Loucy (cell line): Measurements from ENCODE around the gene OGDH.

ENCODE experiments used
- H2AFZ ChIP-seq: fragments of 200-600 bp; sonication (generic); 2 replicates; pipeline ENCODE4 v1.6.0; 2016; ENCODE audit warnings: antibody characterized with exemption, mild to moderate bottlenecking, low read length, moderate library complexity
- H3F3A ChIP-seq: fragments of 200-600 bp; 2 replicates; pipeline ENCODE4 v1.6.0; 2016; ENCODE audit warnings: antibody characterized with exemption, low read depth, mild to moderate bottlenecking
- H3K27me3 ChIP-seq: fragments of 200-600 bp; sonication (generic); 2 replicates; pipeline ENCODE4 v1.6.1; 2014; ENCODE audit warnings: low read length, mild to moderate bottlenecking; ENCODE audit not compliant: insufficient read depth, poor library complexity, severe bottlenecking
- H3K36me3 ChIP-seq: fragments of 200-600 bp; sonication (generic); 2 replicates; pipeline ENCODE4 v1.6.1; 2016; ENCODE audit warnings: low read length; ENCODE audit not compliant: insufficient read depth
- H3K4me1 ChIP-seq: fragments of 200-600 bp; sonication (generic); 2 replicates; pipeline ENCODE4 v1.5.1; 2014; ENCODE audit warnings: low read length, mild to moderate bottlenecking; ENCODE audit not compliant: insufficient read depth, poor library complexity, severe bottlenecking
- H3K4me2 ChIP-seq: fragments of 200-600 bp; sonication (generic); 2 replicates; pipeline ENCODE4 v1.6.0; 2014; ENCODE audit warnings: antibody characterized with exemption, low read length, low read depth, mild to moderate bottlenecking; ENCODE audit not compliant: poor library complexity, severe bottlenecking
- H3K4me3 ChIP-seq: fragments of 200-600 bp; sonication (generic); 2 replicates; pipeline ENCODE4 v1.5.1; 2014; ENCODE audit warnings: low read length, mild to moderate bottlenecking, mixed read lengths; ENCODE audit not compliant: poor library complexity, severe bottlenecking
- H3K79me2 ChIP-seq: fragments of 200-600 bp; sonication (generic); 2 replicates; pipeline ENCODE4 v1.6.1; 2014; ENCODE audit warnings: low read length; ENCODE audit not compliant: insufficient read depth
- H3K9ac ChIP-seq: fragments of 200-600 bp; sonication (generic); 2 replicates; pipeline ENCODE4 v1.6.0; 2014; ENCODE audit warnings: mild to moderate bottlenecking, low read depth, low read length, moderate library complexity; ENCODE audit not compliant: poor library complexity, severe bottlenecking
- H3K9me2 ChIP-seq: fragments of 200-600 bp; sonication (generic); replicated peaks from 2 replicates; pipeline ENCODE4 v1.6.1; 2016; ENCODE audit warnings: low read depth, low read length, mixed read lengths
- H3K9me3 ChIP-seq: fragments of 200-600 bp; sonication (generic); 2 replicates; pipeline ENCODE4 v1.6.1; 2014; ENCODE audit warnings: mild to moderate bottlenecking, antibody characterized with exemption, low read length, low read depth; ENCODE audit not compliant: insufficient read depth
- H4K20me1 ChIP-seq: fragments of 200-600 bp; sonication (generic); 2 replicates; pipeline ENCODE4 v1.6.0; 2014; ENCODE audit warnings: antibody characterized with exemption, low read length, mild to moderate bottlenecking; ENCODE audit not compliant: insufficient read depth, poor library complexity, severe bottlenecking
- EZH2phosphoT487 ChIP-seq: fragments of 200-600 bp; IDR thresholded peaks from 2 replicates; pipeline ENCODE4 v1.6.1; 2018; ENCODE audit warnings: antibody characterized with exemption, mild to moderate bottlenecking, moderate library complexity, borderline replicate concordance
- TF ChIP-seq, protein P1 (sequence below): fragments of 200-600 bp; sonication (generic); conservative IDR thresholded peaks from 2 replicates; pipeline ENCODE4 v1.5.1; 2014; ENCODE audit warnings: mild to moderate bottlenecking, antibody characterized with exemption, low read length

The OGDH gene

GRCh38 chr7:44647981-44648714 lies 41.7 kb downstream of the OGDH start:
- no peak overlapping the region for H3K4me2 ChIP-seq
- no peaks in the 10 kb centered on the region for H4K20me1 ChIP-seq
- no peak overlapping the region for H3K9ac ChIP-seq
- H3F3A ChIP-seq = no peaks in the 10 kb centered on the region
- no peak overlapping the region for H3K4me3 ChIP-seq
- no peaks in the 10 kb centered on the region for H3K9me2 ChIP-seq
- H3K4me1 ChIP-seq = no peaks in the 10 kb centered on the region
- no peaks in the 10 kb centered on the region for H3K27me3 ChIP-seq
- no peaks in the 10 kb centered on the region for H3K79me2 ChIP-seq
- H3K36me3 ChIP-seq = peaks cover 7% of the 10 kb centered on the region; the same call in 1 of the 2 replicates
- H3K9me3 ChIP-seq = no peaks in the 10 kb centered on the region
- TF ChIP-seq EZH2phosphoT487 = no peak
- TF ChIP-seq, protein P1, sequence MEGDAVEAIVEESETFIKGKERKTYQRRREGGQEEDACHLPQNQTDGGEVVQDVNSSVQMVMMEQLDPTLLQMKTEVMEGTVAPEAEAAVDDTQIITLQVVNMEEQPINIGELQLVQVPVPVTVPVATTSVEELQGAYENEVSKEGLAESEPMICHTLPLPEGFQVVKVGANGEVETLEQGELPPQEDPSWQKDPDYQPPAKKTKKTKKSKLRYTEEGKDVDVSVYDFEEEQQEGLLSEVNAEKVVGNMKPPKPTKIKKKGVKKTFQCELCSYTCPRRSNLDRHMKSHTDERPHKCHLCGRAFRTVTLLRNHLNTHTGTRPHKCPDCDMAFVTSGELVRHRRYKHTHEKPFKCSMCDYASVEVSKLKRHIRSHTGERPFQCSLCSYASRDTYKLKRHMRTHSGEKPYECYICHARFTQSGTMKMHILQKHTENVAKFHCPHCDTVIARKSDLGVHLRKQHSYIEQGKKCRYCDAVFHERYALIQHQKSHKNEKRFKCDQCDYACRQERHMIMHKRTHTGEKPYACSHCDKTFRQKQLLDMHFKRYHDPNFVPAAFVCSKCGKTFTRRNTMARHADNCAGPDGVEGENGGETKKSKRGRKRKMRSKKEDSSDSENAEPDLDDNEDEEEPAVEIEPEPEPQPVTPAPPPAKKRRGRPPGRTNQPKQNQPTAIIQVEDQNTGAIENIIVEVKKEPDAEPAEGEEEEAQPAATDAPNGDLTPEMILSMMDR = no peak
- H2AFZ ChIP-seq = no peak overlapping the region

DNA sequence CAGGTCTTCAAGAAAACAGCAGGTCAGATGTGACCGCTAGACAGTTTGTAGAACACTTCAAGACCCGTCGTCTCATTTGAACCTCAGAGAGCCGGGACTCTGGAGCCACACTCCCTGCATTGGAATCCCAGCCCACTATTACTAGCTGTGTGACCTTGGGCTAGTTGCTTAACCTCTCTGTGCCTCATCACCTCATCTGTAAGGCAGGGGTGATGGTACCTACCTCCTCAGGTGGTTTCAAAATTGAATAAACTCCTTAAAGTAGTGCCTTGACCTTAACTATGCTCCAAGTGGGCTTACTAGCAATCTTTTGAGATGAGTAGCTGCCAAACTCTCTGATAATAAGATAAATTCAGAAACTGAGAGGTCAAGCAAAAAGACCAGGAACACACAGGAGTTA lies 43.8 kb downstream of the OGDH start:
- Histone ChIP-seq H3F3A (no peaks in the 10 kb centered on the region), H3K4me2 (no peak overlapping the region), H3K79me2 (no peaks in the 10 kb centered on the region), H3K9me3 (no peaks in the 10 kb centered on the region), H3K4me1 (no peaks in the 10 kb centered on the region), H3K9me2 (no peaks in the 10 kb centered on the region), H3K9ac (no peak overlapping the region), H2AFZ (no peak overlapping the region), H4K20me1 (no peaks in the 10 kb centered on the region), H3K27me3 (no peaks in the 10 kb centered on the region), H3K36me3 (peaks cover 13% of the 10 kb centered on the region; the same call in 1 of the 2 replicates), H3K4me3 (no peak overlapping the region)
- TF ChIP-seq EZH2phosphoT487 = no peak
- TF ChIP-seq, protein P1 = no peak

- Histone ChIP-seq H3K9ac (no peak overlapping the region), H4K20me1 (no peaks in the 10 kb centered on the region), H3K36me3 (peaks cover 13% of the 10 kb centered on the region; the same call in 1 of the 2 replicates), H3K9me3 (no peaks in the 10 kb centered on the region), H2AFZ (no peak overlapping the region), H3K4me2 (no peak overlapping the region), H3K27me3 (no peaks in the 10 kb centered on the region), H3F3A (no peaks in the 10 kb centered on the region), H3K79me2 (no peaks in the 10 kb centered on the region), H3K4me1 (no peaks in the 10 kb centered on the region), H3K4me3 (no peak overlapping the region), H3K9me2 (no peaks in the 10 kb centered on the region)
- TF ChIP-seq, protein P1 = no peak
- no peak for TF ChIP-seq EZH2phosphoT487
Observed at GRCh38 chr7:44650772-44651171, 44.3 kb downstream of the OGDH start.
